HG03521 (cell line): ENCODE data around the gene USP43.
"Not testable (repeated sequence)": the region's sequence is repeated elsewhere in the genome, so short reads cannot be mapped to it uniquely, and the experiment has no call there.

Experiments used
- ATAC-seq: cut with Tn5 transposase; IDR thresholded peaks from one replicate; pipeline ENCODE4 v1.9.1; 2021; ENCODE audit warnings: mild to moderate bottlenecking, moderate library complexity; ENCODE audit not compliant: unreplicated experiment

USP43 gene

GRCh38 chr17:9661027-9661426, 15.7 kb downstream of the USP43 start:
- ATAC-seq = no peak

GRCh38 chr17:9663511-9663910, 18.2 kb downstream of the USP43 start:
- not testable (repeated sequence) for ATAC-seq

- no peak for ATAC-seq
These were observed 21.2 kb downstream of the USP43 start for GRCh38 chr17:9666461-9667050.

- no peak for ATAC-seq
These were observed 23.2 kb downstream of the USP43 start for GRCh38 chr17:9668517-9668916.

- no peak for ATAC-seq
These were observed 24.3 kb downstream of the USP43 start for GRCh38 chr17:9669551-9670008.

- no peak for ATAC-seq
These were observed 25.3 kb downstream of the USP43 start for GRCh38 chr17:9670596-9670995.

GRCh38 chr17:9671559-9671958, 26.2 kb downstream of the USP43 start:
- ATAC-seq = no peak

- no peak for ATAC-seq
These were observed 26.9 kb downstream of the USP43 start for GRCh38 chr17:9672266-9672665.

- ATAC-seq = no peak
These were observed 27.4 kb downstream of the USP43 start for GRCh38 chr17:9672691-9673090.

- no peak for ATAC-seq
These were observed 30.8 kb downstream of the USP43 start for GRCh38 chr17:9676084-9676483.

GRCh38 chr17:9676820-9677310, 31.5 kb downstream of the USP43 start:
- ATAC-seq = no peak

- no peak for ATAC-seq
These were observed 32.1 kb downstream of the USP43 start for GRCh38 chr17:9677411-9677810.

GRCh38 chr17:9677896-9678295, 32.6 kb downstream of the USP43 start:
- ATAC-seq = no peak

- no peak for ATAC-seq
These were observed 39.8 kb downstream of the USP43 start for GRCh38 chr17:9684955-9685621.

- no peak for ATAC-seq
These were observed 48.4 kb downstream of the USP43 start for GRCh38 chr17:9693755-9694154.

GRCh38 chr17:9696279-9697044, 51.1 kb downstream of the USP43 start:
- no peak for ATAC-seq

GRCh38 chr17:9700136-9700535, 54.8 kb downstream of the USP43 start:
- no peak for ATAC-seq

GRCh38 chr17:9700754-9701476, 55.6 kb downstream of the USP43 start:
- ATAC-seq = no peak

- ATAC-seq = no peak
These were observed 57.2 kb downstream of the USP43 start for GRCh38 chr17:9702482-9702881.

- no peak for ATAC-seq
These were observed 57.8 kb downstream of the USP43 start for GRCh38 chr17:9702914-9703780.
